Spleen (tissue), 11 donors: ENCODE data around the gene SOX13. TPM values are rescaled to one million over a fixed set of nuclear protein-coding genes. Genes with fewer than 3 reads are reported as not detected.

Experiments used
- DNase-seq: peaks from one replicate; pipeline ENCODE4 v3.0.0-alpha.2; 2020
- H3K27ac ChIP-seq, 8 donors: fragments of 200-600 bp; sonication (generic) in 7 of 8; 1 replicate in 4 of 8; 2 replicates in 4 of 8; pipeline versions ENCODE4 v1.5.0 to v1.8.0; 2016 to 2021; ENCODE audit warnings: inconsistent platforms in 4 of 8, mild to moderate bottlenecking in 4 of 8, moderate library complexity in 1 of 8
- H3K27me3 ChIP-seq, 7 donors: fragments of 200-600 bp; sonication (generic) in 6 of 7; replicated peaks in 1 of 7; 1 replicate in 4 of 7; 2 replicates in 3 of 7; pipeline versions ENCODE4 v1.5.0 to v1.8.0; 2016 to 2021; ENCODE audit warnings: inconsistent platforms in 3 of 7, mild to moderate bottlenecking in 1 of 7
- H3K36me3 ChIP-seq, 6 donors: fragments of 200-600 bp; sonication (generic) in 5 of 6; 1 replicate in 4 of 6; 2 replicates in 2 of 6; pipeline versions ENCODE4 v1.5.0 to v1.8.0; 2016 to 2021; ENCODE audit warnings: inconsistent platforms in 2 of 6
- H3K4me1 ChIP-seq, 6 donors: fragments of 200-600 bp; sonication (generic) in 5 of 6; 1 replicate in 3 of 6; 2 replicates in 3 of 6; pipeline versions ENCODE4 v1.5.0 to v1.8.0; 2016 to 2021; ENCODE audit warnings: inconsistent platforms in 3 of 6
- H3K4me3 ChIP-seq, 8 donors: fragments of 200-600 bp; sonication (generic) in 7 of 8; 1 replicate in 4 of 8; 2 replicates in 4 of 8; pipeline versions ENCODE4 v1.5.0 to v1.8.0; 2016 to 2021; ENCODE audit warnings: inconsistent platforms in 4 of 8, mild to moderate bottlenecking in 4 of 8, moderate library complexity in 2 of 8
- H3K9me3 ChIP-seq, 8 donors: fragments of 200-600 bp; sonication (generic) in 7 of 8; 1 replicate in 4 of 8; 2 replicates in 4 of 8; pipeline versions ENCODE4 v1.5.0 to v1.8.0; 2016 to 2021; ENCODE audit warnings: inconsistent platforms in 4 of 8
- CTCF ChIP-seq, 11 experiments: fragments of 200-600 bp in 7 of 11; fragments of 450-650 bp in 4 of 11; sonication (generic) in 4 of 11; IDR thresholded peaks in 8 of 11; conservative IDR thresholded peaks in 3 of 11; 1 replicate in 7 of 11; 2 replicates in 4 of 11; pipeline versions ENCODE4 v1.4.0 to v1.8.0; 2016 to 2021; ENCODE audit warnings: antibody characterized with exemption in 11 of 11, inconsistent platforms in 4 of 11, mild to moderate bottlenecking in 1 of 11
- POLR2A ChIP-seq, 3 donors: fragments of 450-650 bp; IDR thresholded peaks; one replicate each; pipeline ENCODE4 v1.5.1; 2017; ENCODE audit warnings: antibody characterized with exemption in 3 of 3, mild to moderate bottlenecking in 1 of 3
- POLR2AphosphoS5 ChIP-seq, 3 donors: sonication (generic); formaldehyde crosslinking; IDR thresholded peaks; one replicate each; pipeline ENCODE4 v1.5.1; 2017; ENCODE audit warnings: antibody characterized with exemption in 3 of 3
- WGBS, 5 donors: extraction: QIAGEN DNeasy Blood & Tissue Kit in 3 of 5; methylation state at CpG; one replicate each; pipeline versions ENCODE4 v1.1.5 to v1.1.7; 2013 to 2018; 5-methylcytosine and 5-hydroxymethylcytosine counted together
- intact Hi-C: fragments of 100-400 bp; cut with DNase I; formaldehyde crosslinking; loops from one replicate; pipeline ENCODE4 v1.15.0; 2023; ENCODE audit warnings: low total_unique reads
- polyA plus RNA-seq, 3 donors: library from polyadenylated mRNA; stranded (reverse); fragments of 200-250 nt; gene quantifications; one replicate each; pipeline ENCODE4 v1.2.1, GENCODE V29; 2013
- total RNA-seq, 7 donors: library from RNA; depleted of rRNA in 3 of 7; stranded (reverse); fragments of >200 nt in 3 of 7; fragmentation: NEBNext Ultra II Directional in 4 of 7; extraction: Animal tissue kit (Norgen Biotek cat#: 25700) in 4 of 7; gene quantifications; one replicate each; pipeline versions ENCODE4 v1.1.0 to v1.2.1, GENCODE V29; 2016 to 2021
- donor health status: healthy with polysubstance abuse.
- donor health status: DM: no; HTN: no; CAD: no; lungs with moderate emphysema.
- donor health status: DM: no; HTN: no; CAD: no.
- donor health status: Bipolar disorder and iron deficiency.
- donor health status: healthy.
- donor health status: DM: no; HTN: no; CAD: no.
- donor health status: DM: yes; HTN: yes; CAD: no.

The SOX13 gene
- total and polyA plus RNA-seq, 10 donors = 2.0 to 28.7 (median 18.0) TPM

GRCh38 chr1:204062106-204062505, 10.8 kb upstream of the SOX13 start:
- Histone ChIP-seq H3K9me3 (no peaks in the 10 kb centered on the region), H3K4me3 (no peak overlapping the region), H3K4me1 (peaks cover 0 to 11% (median 4%) of the 10 kb centered on the region in 6 donors), H3K27me3 (no peaks in the 10 kb centered on the region), H3K27ac (no peak overlapping the region), H3K36me3 (no peaks in the 10 kb centered on the region)
- DNase-seq = no peak
- WGBS, 5 donors = 67 to 96% (median 94%) methylated on average over 2 of the region's 2 CpGs
- no peak for TF ChIP-seq POLR2A (IDR thresholded peaks at IDR 0.05)
- no peak for TF ChIP-seq POLR2AphosphoS5 (IDR thresholded peaks at IDR 0.05)
- TF ChIP-seq CTCF (IDR thresholded peaks at IDR 0.05 in 8 of 11, conservative IDR thresholded peaks at IDR 0.05 in 3 of 11) = no peak
- intact Hi-C loops = no loop called here

- DNase-seq = no peak
- no peaks in the 10 kb centered on the region for H3K9me3 ChIP-seq
- peak overlapping the region in 1 of 8 donors; percentile 41 for H3K27ac ChIP-seq
- H3K36me3 ChIP-seq = no peaks in the 10 kb centered on the region
- H3K4me3 ChIP-seq = peak overlapping the region in 1 of 8 donors; percentile 15
- TF ChIP-seq POLR2AphosphoS5 (IDR thresholded peaks at IDR 0.05) (no peak), POLR2A (IDR thresholded peaks at IDR 0.05) (no peak), CTCF (IDR thresholded peaks at IDR 0.05 in 8 of 11, conservative IDR thresholded peaks at IDR 0.05 in 3 of 11) (no peak)
- intact Hi-C loops = no loop called here
- H3K4me1 ChIP-seq = peaks cover 0 to 11% (median 4%) of the 10 kb centered on the region in 6 donors
- WGBS, 5 donors = 53 to 70% (median 66%) methylated on average over 8 of the region's 8 CpGs
- peaks cover 0 to under 1% (median 0%) of the 10 kb centered on the region in 7 donors for H3K27me3 ChIP-seq
Observed at GRCh38 chr1:204065174-204065985, 7.5 kb upstream of the SOX13 start.

- Histone ChIP-seq H3K4me1 (peaks cover 0 to 11% (median 4%) of the 10 kb centered on the region in 6 donors), H3K27ac (no peak overlapping the region), H3K9me3 (no peaks in the 10 kb centered on the region), H3K4me3 (no peak overlapping the region), H3K36me3 (no peaks in the 10 kb centered on the region), H3K27me3 (peaks cover 0 to 6% (median 0%) of the 10 kb centered on the region in 7 donors)
- WGBS, 5 donors = 86 to 94% (median 92%) methylated on average over 7 of the region's 7 CpGs
- intact Hi-C loops = no loop called here
- TF ChIP-seq POLR2AphosphoS5 (IDR thresholded peaks at IDR 0.05) (no peak), CTCF (IDR thresholded peaks at IDR 0.05 in 8 of 11, conservative IDR thresholded peaks at IDR 0.05 in 3 of 11) (no peak), POLR2A (IDR thresholded peaks at IDR 0.05) (no peak)
- no peak for DNase-seq
Observed at GRCh38 chr1:204065986-204066300, 7.0 kb upstream of the SOX13 start.

- 93 to 98% (median 95%) methylated on average over 5 of the region's 5 CpGs for WGBS, 5 donors
- H3K4me3 ChIP-seq = no peak overlapping the region
- H3K27me3 ChIP-seq = peaks cover 0 to 26% (median 8%) of the 10 kb centered on the region in 7 donors
- intact Hi-C loops = no loop called here
- no peaks in the 10 kb centered on the region for H3K9me3 ChIP-seq
- no peak overlapping the region for H3K27ac ChIP-seq
- TF ChIP-seq POLR2AphosphoS5 (IDR thresholded peaks at IDR 0.05) = no peak
- no peak for TF ChIP-seq POLR2A (IDR thresholded peaks at IDR 0.05)
- no peak for TF ChIP-seq CTCF (IDR thresholded peaks at IDR 0.05 in 8 of 11, conservative IDR thresholded peaks at IDR 0.05 in 3 of 11)
- H3K36me3 ChIP-seq = no peaks in the 10 kb centered on the region
- no peak for DNase-seq
- H3K4me1 ChIP-seq = peaks cover 0 to 19% (median 9%) of the 10 kb centered on the region in 6 donors
Observed at GRCh38 chr1:204067935-204068334, 5.0 kb upstream of the SOX13 start.
